Activated CD4-positive, CD25-positive, alpha-beta regulatory T cell treated with anti-CD3 and anti-CD28 coated beads, Interleukin-2, amount 50 U/mL, for 24 hours (primary cell): ENCODE measurements around the gene SEC61A1.

ENCODE experiments used
- ATAC-seq, 2 donors: fragments of 150-1000 bp; cut with Tn5 transposase; one replicate each; pipeline ENCODE4 v1.10.0; 2021; ENCODE audit warnings: mild to moderate bottlenecking in 1 of 2, moderate library complexity in 1 of 2

SEC61A1 gene

DNA sequence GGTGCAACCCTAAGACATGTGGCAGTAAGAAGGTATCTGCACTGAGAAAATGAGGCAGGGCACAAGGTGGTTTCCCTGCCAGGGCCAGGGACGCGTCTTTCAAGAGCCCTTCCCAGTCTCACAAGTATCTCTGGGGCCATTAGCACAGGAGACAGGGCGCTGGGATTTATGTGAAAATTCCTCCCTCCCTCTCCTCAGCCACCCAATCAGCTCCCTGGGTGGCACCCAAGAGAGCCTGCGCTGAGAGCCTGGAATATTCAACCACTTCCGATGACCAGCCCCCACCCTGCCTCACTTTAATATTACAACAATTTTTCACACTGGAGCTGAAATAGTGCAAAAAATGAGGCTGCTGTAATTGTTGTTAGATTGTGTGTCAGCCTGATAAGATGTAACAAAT is 26.1 kb downstream of the SEC61A1 start:
- ATAC-seq: no peak

DNA sequence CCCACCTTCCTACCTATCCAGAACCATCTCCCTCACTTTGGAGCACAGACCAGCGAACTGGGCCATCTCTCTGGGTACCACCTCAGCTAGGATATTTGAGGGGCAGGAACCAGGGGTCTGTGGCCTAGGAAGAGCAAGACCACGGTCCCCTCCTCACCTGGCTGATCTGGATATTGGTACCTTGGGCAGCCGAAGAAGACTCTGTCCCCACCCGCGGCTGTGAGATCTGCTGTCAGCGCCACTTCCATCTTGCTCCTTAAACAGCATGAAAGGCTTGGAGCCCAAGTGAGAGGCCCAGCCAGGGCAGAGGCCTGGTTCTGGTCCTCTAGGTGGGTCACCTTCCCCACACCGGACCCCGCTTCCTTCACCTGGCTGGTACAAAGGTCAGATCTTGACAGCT is 26.6 kb downstream of the SEC61A1 start:
- no peak for ATAC-seq

DNA sequence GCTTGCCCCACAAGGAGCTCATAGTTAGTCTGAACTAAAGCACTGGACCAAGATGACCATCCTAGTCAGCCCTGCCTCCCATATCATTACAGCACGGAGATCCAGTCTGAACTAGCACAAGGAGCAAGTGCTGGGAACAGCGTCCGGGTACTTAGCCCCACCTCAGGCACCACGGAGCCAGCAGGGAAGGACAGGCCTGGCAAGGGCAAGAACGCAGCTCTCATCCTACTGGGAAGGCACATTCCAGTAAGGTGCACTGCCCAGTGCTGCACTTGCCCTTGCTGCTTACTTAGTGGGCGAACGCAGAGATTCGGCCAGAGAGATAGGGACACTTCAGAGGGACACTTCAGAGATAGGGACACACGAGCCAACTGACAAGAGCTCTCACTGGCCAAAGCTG is 27.6 kb downstream of the SEC61A1 start:
- ATAC-seq: no peak

DNA sequence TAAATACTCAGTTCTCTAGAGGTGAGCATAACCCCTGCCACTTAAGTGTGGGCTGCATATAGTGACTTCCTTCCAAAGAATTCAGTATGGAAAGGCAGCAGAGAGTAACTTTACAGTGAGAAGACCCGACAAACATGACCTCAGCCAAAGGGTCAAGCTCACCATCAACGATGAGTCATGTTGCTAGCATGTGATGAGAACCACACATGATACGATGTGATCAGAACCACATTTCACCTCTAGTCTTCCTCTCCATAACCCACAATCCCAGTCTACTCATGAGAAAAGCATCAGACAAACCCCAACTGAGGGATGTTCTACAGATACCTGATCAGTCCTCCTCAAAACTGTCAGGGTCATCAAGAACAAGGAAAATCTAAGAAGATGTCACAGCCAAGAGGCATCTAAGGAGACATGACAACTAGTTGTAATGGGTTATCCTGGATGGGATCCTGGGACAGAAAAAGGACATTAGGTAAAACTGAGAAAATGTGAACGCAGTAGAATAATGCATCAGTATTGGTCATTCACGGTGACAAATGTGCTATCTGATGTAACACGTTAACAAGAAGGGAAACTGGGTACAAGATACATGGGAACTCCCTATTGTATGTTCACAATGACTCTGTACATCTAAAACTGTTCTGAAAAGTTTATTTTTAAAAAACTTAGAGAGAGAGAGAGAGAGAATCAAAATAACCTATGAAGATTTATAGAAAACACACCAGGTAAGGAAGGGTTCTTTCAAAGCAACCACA is 28.3 kb downstream of the SEC61A1 start:
- ATAC-seq: no peak

DNA sequence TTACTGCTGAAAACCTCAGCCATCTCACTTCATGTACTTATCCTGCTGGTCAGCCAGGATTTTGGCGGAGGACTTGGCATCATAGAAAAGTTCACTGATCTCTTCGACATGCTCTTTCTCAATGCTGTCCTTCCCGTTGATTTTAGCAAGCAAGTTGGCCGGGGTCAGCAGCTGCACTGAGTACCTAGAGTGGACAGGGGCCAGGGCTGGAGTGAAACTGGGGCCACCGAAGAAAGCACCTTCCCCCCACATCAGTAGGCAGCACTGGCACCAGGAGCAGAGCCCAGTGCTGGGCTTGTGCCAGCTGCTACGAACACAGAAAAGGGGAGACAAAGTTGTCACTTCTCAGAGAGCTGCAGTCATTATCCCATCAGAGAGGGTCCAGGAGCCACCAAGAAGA is 29.0 kb downstream of the SEC61A1 start:
- no peak for ATAC-seq

DNA sequence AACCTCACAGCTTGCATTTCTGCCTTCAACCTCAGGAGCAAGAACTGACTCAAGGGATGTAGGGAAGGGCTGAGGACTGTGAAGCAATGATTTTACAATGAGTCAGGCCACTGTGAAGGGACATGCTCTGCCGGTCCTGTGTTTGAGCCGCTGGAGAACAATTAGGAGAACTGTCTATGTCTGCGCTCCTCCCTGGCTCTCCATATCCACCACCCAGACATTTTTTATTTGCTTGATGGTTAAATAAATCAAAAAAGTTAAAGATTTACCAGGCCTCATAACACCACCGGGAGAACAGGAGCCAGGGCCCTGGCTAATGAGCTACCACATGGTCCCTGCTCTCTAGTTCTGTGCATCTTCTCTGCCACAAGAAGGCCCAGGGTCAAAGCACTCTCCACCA is 29.6 kb downstream of the SEC61A1 start:
- ATAC-seq: no peak

DNA sequence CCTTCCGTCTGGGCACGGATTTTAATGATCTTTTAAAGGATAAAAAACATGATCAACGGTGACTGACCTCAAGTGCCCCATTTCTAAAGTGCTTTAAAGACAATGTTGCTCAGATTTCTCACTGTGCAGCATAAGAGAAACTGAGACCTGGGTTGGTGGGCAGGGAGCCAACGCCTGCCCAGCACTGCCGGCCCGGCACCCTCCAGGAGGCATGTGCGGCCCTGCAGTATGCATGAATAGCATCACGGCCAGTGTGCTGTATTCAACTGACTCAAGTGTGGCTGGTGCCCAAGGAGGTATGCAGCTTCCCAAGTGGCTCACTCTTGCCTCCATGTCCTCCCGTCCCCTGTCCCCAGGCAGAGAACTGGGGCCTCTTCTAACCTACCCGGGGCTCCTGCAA is 30.3 kb downstream of the SEC61A1 start:
- ATAC-seq: no peak

DNA sequence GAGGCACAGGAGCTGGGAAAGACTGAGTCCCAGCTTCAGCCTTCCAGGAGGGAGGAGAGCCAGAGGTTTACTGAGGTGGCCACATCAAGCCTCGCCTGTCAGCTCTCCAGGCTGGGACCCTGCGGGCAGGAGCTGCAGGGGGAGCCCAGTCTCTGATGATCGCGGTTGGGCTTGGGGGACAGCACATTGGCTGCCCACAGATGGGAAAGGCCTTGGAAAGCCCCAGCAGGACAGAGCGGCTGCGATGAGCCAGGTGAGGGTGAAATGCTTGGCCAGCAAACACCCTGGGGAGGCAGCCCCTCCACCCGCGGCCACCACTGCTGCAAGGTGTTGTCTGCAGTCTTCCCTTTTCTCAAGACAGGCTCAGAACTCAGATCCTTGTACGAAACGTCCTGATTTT is 31.2 kb downstream of the SEC61A1 start:
- ATAC-seq: no peak

DNA sequence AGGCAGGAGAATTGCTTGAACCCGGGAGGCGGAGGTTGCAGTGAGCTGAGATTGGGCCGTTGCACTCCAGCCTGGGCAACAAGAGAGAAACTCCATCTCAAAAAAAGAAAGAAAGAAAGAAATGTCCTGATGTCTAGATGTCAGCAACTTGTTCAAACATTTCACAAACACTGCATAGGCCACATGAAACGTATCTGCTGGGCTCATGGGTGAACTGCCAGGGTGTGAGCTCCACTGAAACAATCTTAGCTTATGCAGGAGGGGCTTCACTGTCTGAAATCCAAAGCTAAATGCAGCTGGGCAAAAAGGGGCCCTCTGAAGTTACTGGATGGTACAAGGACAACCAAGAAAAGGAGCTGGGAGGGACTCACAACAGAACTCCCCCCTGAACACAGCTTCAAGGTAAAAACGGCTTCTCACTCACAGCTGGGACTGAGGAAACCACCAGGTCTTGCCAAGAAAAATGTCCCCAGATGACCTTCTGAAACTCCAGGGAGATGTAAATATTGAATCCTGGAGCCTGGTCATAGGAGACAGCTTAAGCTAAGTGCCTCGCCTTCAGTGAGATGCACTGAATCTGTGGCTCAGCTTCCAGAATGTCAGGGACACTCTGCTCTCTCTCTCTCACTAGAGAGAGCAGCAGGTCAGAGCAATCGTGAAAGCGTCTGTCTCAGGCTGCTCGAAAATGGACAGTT is 31.9 kb downstream of the SEC61A1 start:
- ATAC-seq: no peak

DNA sequence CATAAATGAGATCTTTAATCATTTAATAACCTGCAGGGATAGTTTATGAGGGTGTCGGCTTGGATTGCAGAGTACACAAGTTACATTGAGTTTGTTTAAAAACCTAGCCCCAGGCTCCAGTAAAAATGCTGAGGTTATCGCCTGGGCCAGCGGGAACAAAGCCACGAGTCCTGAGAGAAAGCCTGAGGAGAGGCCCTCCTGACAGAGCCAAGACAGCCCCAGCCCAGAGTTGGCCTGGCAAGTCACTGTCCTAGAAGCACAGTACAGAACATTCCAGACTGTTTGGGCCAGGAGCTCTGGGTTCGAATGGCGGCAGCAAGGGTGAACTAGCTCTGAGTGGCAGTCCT is 32.4 kb downstream of the SEC61A1 start:
- no peak for ATAC-seq

DNA sequence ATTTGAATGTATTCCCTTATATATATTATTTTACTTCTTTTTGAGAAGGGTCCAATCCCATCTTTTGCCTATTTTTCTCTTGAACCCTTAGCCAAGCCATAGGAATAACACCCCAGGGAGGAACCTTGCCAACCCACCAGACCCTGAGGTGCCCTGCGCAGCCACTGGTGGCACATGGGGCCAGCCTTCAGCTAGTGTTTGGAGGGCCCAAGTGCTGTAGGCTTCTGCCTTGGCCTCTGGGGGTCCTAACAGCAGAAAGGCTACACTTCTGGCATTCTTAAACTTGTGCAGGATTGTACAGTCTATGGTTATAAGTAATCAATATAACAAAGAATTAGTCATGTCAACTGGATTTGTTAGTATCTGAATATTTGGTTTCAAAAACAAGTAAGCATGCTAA is 36.9 kb downstream of the SEC61A1 start:
- no peak for ATAC-seq

DNA sequence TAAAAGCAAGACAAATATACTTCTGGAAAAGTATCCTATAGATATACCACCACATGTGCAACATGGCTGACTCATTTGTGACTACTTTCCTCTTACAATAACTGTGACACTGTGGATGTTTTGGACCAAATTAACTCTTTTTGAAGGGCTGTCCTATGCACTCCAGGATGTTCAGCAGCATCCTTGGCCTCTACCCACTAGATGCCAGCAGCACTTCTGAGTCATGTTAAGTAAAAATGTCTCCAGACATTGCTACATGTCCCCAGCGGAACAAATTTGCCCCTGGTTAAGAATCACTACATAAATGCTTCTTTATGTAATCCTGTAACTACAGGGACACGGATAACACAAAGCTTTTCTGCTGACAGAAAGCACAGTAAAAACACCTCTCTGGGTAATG is 39.3 kb downstream of the SEC61A1 start:
- no peak for ATAC-seq

DNA sequence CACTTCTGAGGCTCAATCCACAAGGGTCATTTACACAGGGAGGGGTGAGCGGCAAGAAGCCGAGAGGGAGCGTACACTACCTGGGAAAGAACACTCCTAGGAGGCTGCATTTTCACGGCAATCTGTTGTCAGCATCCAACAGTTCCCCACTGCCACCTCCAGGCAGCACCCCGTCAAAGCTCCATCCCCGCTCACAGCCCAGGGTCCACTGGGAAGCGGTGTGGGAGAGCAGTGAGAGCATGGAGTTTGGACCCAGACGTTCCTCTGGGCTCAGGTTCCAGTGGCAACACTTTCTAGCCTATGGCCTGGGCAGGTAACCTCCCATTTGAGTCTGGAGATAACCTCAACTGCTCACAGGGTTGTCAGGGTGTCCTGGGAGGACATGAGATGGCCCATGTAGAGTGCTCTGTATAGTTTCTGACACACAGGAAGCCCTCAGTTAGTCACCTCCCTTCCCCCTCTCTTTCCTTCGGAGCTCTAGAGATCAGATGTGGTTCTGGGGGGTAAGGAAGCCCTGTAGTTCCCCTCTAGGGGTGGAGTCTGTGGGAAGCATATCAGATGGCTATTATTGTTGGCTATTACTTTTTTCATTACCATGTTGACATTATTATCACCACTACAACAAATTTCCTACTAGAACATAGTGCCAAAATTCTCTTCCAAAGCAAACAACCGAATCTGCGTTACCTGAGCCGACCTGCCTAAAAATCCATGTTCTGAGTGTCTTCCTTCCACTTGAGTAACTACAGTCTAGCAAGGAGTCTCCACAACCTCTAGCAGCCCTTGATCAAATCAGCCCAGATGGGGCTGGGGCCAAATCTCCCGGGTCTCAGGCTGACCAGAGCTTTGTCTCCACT is 42.3 kb downstream of the SEC61A1 start:
- no peak for ATAC-seq

DNA sequence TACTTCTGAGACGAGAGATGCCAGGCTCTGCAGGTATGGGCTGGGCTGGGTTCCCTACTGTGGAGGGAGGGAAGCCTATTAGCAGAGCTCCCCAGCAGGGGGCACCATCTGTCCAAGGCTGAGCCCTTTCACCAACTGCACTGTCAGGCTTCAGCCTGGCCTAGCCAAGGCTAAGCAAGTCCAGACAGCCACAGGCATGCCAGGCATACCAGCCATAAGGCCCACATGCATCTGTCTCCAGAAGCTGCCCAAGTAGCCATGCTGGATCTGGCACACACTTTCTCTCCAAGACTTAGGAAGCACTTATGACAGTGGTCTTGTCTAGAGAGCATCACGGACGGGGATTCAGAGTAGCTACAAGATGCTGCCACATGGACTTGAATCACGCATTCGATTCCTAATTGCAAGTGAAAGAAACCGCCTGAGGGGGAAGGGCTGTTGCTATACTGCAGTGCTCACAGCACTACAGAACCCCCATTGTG is 43.0 kb downstream of the SEC61A1 start:
- peak; percentile 89 to 96 for ATAC-seq

DNA sequence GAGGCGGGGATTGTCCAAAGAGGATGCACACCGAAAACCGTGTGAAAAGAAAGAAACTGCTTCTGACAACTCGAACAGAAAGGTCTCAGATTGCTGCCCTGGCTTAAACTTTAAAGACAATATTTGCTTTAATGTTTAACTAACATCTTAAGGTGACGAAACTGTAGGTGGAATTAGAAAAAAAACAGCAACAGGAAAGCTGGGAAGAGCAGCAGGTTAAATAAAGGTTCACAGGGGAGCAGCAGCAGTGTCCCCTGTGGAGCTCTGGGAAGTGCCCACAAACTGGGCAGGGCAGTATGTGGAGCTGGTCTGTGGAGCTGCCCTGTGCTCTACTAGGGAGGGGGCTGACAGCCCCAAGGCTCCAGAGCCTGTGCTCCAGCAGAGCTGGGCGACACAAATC is 46.0 kb downstream of the SEC61A1 start:
- no peak for ATAC-seq

DNA sequence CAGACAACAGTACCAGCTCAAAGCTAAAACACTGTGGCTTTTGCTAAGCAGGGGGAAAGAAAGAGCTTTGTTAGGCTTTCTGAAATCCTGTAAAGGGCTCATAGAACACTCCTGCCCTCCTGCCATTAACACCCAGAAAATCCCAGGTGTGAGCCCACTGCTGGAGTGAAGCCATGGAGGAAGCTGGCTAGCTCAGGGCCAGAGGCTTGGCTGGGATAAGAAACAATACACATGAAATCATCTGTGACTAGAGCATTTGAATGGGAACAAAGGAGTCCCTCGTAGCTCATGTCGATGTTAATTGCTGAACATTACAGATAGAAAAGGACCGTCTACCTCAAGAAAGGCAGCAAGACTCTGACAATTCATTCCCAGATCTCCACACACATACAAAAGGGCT is 47.9 kb downstream of the SEC61A1 start:
- no peak for ATAC-seq

DNA sequence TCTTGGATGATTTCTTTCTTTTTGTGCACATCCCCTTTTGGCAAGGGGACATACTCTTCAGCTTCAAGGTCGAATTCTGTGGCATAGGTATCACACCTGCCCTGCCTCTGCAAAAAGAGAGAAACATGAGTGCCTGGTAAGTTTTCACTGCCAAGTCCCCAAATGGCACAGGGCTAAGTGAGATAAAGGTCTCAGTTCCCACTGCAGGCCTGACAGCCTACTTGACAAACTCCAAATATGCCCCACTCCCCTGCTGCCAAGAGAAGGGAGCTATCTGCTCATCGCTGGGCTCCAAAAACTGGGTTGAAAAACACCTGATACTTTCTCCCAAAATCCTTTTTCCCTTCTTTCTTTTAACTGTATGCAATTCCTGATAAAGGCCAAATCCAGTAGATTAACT is 48.4 kb downstream of the SEC61A1 start:
- no peak for ATAC-seq

DNA sequence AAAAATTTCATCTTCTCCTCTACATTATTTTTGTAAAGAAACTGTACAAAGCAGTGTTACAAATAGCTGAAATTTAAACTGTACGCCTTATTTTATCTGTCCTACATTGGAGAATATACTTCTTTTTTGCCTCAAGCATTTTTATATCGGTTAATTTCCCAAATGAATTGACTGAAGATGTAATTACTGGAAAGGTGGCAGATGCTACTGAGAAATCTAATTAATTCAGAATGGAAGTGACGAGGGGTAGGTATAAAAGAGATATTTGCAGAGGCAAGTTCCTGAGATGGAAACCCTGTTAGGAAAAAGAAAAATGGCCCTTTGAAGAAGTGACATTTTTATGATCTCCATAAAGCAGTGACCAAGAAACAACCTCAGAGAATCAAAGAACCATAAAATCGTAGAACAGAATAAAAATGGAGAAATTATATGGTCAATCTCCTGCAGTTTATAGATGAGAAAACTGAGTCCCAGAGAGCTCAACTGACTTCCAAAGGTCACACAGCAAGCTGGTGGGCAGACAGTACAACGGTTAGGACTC is 51.0 kb downstream of the SEC61A1 start:
- no peak for ATAC-seq

DNA sequence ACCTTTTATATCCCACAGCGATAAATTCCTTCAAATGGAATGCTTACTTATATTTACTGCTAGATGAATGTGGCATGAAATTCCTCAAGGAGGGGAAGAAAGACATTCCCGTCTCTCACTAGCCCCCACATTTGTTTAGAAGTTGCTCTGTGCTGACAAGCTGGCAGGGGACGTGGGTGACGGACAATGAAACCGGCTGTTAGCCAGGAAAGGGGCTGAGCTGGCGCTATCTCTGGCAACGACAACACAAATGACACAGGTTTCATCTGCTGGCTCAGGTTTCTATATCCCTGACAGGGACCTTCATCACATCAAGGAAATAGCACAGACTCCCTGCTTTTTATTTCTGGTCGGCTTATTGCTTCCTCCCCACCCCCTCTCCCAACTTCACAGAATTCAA is 55.6 kb downstream of the SEC61A1 start:
- no peak for ATAC-seq

DNA sequence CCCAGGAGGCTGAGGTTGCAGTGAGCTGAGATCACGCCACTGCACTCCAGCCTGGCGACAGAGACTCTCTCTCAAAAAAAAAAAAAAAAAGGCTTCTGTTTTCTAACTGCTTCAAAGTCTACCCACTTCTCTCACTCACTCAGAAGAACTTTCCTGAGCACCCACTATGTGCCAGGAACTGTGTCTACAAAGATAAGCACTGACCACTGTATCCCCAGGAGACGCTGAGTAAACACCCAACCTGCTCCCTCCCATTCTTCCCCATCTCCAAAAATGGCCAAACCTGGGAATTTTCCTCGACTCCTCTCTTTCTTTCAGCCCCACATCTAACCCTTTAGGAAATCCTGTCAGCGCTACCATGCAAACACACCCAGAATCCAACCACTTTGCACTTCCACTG is 58.9 kb downstream of the SEC61A1 start:
- no peak for ATAC-seq

DNA sequence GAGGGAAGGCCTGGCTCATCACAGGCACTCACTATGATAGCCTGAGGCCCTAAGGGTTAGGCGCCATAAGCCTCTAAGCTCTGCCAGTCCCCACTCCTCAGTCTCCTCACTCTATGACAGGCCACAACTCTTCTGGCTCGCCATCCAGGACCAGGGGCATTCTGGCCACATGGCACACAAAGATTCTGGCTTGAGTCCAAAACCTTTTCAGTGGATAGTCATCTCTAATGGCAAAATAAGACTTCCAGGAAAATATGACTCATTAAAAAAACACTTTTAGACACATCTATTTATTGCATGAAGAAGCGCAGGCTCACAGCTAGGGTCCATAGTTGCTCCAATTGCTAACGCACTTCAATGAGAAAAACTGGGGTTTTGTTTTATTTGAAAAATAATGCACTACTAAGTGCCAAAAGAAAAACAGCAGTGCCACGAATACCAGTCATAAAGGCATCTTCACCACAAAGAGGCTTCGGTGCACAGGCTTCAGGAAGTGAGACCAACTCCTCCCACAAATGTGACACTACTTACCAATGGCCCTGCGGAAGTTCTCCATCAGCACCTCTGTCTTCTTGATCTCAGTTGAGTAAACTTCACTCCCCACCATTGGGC is 60.2 kb downstream of the SEC61A1 start:
- ATAC-seq: peak; percentile 87 to 93

DNA sequence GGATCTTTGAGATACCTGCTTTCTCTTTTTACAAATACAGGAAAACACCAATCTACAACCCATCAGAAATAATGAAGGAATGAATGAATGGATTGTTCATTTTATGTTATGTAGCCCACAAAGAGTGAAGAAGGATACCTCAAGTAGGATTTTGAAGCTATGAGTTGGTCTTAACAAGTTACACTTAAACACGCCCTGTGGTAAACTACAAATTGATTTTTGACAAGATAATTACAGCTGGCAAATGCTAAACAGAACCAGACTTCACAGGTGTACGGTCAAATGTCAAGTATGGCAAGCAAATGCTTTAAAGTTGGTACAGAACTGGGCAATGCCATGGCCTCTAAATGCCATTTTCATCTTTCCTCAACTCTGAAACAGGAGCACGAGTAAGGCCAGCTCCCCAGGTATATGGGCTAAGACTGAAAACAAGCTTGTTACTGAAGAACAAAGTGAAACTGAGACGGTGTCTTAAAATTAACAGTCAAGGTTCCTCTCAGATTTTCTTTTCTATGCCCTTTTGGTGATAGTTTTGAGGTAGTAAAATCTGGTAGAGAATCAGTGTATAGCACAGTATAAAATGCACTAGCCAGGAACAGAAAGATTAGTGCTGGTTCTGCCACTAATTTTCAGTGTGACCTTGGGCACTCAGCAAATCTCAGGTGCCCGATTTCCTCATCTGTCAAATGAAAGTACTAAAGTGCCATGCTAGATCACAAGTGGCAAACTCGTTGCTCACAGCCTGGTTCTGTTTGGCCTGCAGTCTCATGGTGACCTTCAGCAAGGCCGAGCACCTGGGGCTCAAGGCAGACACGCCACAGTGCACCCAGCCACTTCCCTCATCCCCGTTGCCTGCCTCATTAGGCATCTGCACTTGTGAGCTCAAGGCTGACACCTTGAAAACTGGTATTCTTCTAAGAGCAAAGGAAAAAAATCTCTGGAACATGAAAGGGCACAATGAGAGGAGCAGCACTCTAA is 61.9 kb downstream of the SEC61A1 start:
- ATAC-seq: no peak
